ENCODE measurements around the gene FOXC2. TPM values are rescaled to one million over a fixed set of nuclear protein-coding genes. Genes with fewer than 3 reads are reported as not detected.
A peak's percentile ranks its signal among the peaks of the same experiment; 100 is the strongest.

Gene FOXC2
- total RNA-seq, 1 donor from 2014 or later = not detected

DNA sequence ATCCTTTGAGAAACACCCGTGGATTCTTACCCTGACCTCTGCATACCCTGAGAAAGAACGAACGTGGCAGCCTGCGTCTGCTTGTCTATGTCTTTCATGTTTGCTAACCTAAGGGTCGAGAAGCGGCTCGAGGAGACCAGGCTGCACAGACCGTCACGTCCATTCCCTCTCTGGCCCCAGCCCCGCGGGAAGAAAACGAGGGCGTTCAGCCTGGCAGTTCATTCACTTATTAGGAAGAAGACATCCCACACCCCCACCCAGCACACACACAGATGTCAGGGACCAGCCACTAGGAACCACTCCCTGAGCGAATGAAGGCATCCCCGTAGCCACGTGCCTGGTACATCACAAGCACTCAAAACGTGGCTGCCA is 10.9 kb upstream of the FOXC2 start:
- Mint-ChIP-seq H3K4me1 (peaks cover 10% of the 10 kb centered on the region), H3K27ac (peak overlapping the region; percentile 98), H3K4me3 (peak overlapping the region; percentile 95), H3K9me3 (no peaks in the 10 kb centered on the region), H3K27me3 (no peaks in the 10 kb centered on the region), H3K36me3 (ENCODE audit: low read depth) (peaks cover 14% of the 10 kb centered on the region)
- intact Hi-C loops (cut with micrococcal nuclease) = no loop called here
- DNase-seq = no peak

DNA sequence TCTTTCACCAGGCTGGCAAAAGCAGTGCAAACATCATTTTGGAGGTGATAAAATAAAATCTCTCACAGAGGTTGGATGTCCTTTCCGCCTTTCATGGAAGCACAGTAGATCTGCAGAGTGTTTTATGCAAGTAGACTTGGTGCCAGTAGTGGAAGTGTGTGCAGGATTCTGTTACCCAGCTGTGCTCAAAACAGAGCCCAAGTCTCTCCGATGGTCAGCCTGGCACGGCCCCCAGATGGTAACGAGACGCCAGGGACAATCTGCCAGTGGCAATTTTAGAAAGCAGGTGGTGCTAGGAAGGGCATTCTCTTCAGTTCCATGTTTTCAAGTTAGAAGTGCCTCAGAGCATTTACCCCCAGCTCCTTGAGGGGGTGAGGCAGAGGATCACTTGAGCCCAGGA is 10.1 kb upstream of the FOXC2 start:
- H3K27me3 Mint-ChIP-seq = peaks cover 3% of the 10 kb centered on the region
- peak overlapping the region; percentile 13 for H3K4me3 Mint-ChIP-seq
- H3K4me1 Mint-ChIP-seq = peaks cover 10% of the 10 kb centered on the region
- no peak overlapping the region for H3K27ac Mint-ChIP-seq
- H3K9me3 Mint-ChIP-seq = no peaks in the 10 kb centered on the region
- peaks cover 13% of the 10 kb centered on the region for H3K36me3 Mint-ChIP-seq (ENCODE audit: low read depth)
- intact Hi-C loops (cut with micrococcal nuclease) = no loop called here
- DNase-seq = no peak

DNA sequence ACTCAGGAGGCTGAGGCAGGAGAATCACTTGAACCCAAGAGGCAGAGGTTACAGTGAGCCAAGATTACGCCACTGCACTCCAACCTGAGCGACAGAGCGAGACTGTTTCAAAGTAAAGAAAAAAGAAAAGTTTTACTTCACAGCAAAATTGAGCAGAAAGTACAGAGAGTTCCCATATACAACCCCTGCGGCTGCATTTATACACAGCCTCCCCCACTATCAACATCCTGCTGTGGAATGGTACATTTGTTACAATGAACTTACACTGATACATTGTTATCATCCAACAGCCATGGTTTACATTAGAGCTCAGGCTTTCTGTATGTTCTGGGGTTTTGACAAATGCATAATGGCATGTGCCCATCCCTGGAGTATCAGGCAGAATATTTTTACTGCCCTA is 9.0 kb upstream of the FOXC2 start:
- no peak overlapping the region for H3K27ac Mint-ChIP-seq
- H3K9me3 Mint-ChIP-seq = no peaks in the 10 kb centered on the region
- intact Hi-C loops (cut with micrococcal nuclease) = no loop called here
- H3K27me3 Mint-ChIP-seq = peaks cover 3% of the 10 kb centered on the region
- H3K4me1 Mint-ChIP-seq = peaks cover 8% of the 10 kb centered on the region
- H3K4me3 Mint-ChIP-seq = no peak overlapping the region
- DNase-seq = no peak
- peaks cover 10% of the 10 kb centered on the region for H3K36me3 Mint-ChIP-seq (ENCODE audit: low read depth)

- no peak for DNase-seq
- H3K27me3 Mint-ChIP-seq = peaks cover 7% of the 10 kb centered on the region
- H3K9me3 Mint-ChIP-seq = no peaks in the 10 kb centered on the region
- peaks cover 10% of the 10 kb centered on the region for H3K4me1 Mint-ChIP-seq
- peaks cover 6% of the 10 kb centered on the region for H3K36me3 Mint-ChIP-seq (ENCODE audit: low read depth)
- H3K27ac Mint-ChIP-seq = no peak overlapping the region
- no peak overlapping the region for H3K4me3 Mint-ChIP-seq
- intact Hi-C loops (cut with micrococcal nuclease) = no loop called here
Observed at GRCh38 chr16:86558355-86559193, 8.1 kb upstream of the FOXC2 start.

DNA sequence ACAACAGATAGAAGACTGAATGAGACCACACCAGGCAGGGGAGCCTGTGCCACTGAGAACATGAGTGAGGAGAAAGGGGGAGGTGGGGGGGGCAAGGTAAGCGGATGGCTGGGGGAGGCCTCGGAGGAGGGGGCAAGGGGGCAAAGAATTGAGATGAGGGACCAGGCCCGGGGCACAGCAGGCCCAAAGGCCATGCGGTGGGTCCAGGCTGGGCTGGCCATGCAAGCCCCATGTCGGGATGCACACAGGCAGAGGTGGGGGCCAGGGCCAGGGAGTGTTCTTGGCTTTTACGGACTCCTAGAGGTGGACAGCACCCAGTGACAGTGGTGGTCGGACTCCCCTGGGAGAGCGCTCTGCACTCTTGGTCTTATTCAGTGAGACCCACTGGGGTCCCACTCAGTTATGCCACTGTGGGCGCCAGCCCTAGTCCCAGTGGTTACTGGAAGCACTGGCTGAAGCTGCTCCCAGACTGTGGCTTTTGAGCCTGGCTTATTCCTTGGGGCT is 6.8 kb upstream of the FOXC2 start:
- DNase-seq = no peak
- Mint-ChIP-seq H3K27ac (no peak overlapping the region), H3K4me3 (no peak overlapping the region), H3K36me3 (ENCODE audit: low read depth) (peaks cover 3% of the 10 kb centered on the region), H3K9me3 (no peaks in the 10 kb centered on the region), H3K27me3 (peaks cover 19% of the 10 kb centered on the region), H3K4me1 (peaks cover 11% of the 10 kb centered on the region)
- intact Hi-C loops (cut with micrococcal nuclease) = loop anchor here (5.0 to 10.0 kb wide), 3 partner anchors 202 to 1075 kb away; no protein-coding TSS in a partner anchor

- H3K9me3 Mint-ChIP-seq = no peaks in the 10 kb centered on the region
Observed at GRCh38 chr16:86562356-86562755, 4.3 kb upstream of the FOXC2 start.

DNA sequence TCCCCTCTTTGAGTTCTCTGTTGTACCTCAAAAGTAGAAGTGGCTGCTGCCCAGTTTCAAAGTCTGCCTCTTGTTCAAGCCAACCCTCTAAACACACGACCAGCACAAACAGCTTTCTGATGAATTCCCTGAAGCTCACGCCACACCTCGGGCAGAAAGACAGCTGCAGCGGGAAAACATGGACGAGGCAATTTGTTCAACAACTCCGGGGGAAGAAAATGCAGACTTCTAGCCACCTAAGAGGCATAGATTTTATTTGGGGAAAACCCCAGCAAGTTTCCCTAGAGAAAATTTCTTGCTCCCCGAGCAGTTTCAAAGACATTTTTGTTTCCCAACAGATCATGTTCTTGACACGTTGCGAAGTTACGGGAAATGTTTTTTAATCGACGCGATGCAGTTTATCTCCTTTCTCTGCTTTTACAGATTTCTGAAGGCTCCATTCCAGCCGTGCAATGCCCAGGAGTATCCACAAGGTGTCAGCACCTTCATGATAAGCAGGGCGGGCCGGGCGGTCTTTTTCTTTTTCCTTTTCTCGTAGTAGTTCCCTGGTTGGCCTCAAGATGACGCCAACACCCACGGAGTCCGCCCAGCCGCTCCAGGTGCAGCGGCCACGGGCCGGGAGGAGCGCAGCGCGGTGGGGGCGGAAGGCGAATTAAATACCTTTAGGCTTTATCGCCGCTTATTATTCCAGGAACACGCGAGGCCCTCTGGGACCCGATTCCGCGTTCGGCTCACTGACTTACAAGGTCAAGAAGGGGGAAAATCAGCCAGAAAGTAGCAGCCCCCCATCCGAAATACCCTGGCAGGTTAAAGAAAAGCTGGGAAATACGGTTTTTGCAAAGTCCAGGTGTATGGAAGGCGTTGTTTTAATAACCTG is 2.9 kb upstream of the FOXC2 start:
- Mint-ChIP-seq H3K27ac (peak overlapping the region; percentile 27), H3K4me1 (peaks cover 7% of the 10 kb centered on the region), H3K27me3 (peaks cover 42% of the 10 kb centered on the region), H3K4me3 (peak overlapping the region; percentile 30), H3K9me3 (no peaks in the 10 kb centered on the region), H3K36me3 (ENCODE audit: low read depth) (no peaks in the 10 kb centered on the region)
- peak; percentile 96 for DNase-seq
- intact Hi-C loops (cut with micrococcal nuclease) = loop anchor here (1.0 to 10.0 kb wide), 6 partner anchors 55 to 1071 kb away; no protein-coding TSS in a partner anchor

More at GRCh38 chr16:86562356-86562755, 4.3 kb upstream of the FOXC2 start:
- intact Hi-C loops (cut with micrococcal nuclease) = loop anchor here (5.0 to 10.0 kb wide), 3 partner anchors 200 to 1072 kb away; no protein-coding TSS in a partner anchor
- no peak for DNase-seq
- peaks cover 36% of the 10 kb centered on the region for H3K27me3 Mint-ChIP-seq
- H3K36me3 Mint-ChIP-seq (ENCODE audit: low read depth) = no peaks in the 10 kb centered on the region
- no peak overlapping the region for H3K4me3 Mint-ChIP-seq
- no peak overlapping the region for H3K27ac Mint-ChIP-seq
- peaks cover 7% of the 10 kb centered on the region for H3K4me1 Mint-ChIP-seq

DNA sequence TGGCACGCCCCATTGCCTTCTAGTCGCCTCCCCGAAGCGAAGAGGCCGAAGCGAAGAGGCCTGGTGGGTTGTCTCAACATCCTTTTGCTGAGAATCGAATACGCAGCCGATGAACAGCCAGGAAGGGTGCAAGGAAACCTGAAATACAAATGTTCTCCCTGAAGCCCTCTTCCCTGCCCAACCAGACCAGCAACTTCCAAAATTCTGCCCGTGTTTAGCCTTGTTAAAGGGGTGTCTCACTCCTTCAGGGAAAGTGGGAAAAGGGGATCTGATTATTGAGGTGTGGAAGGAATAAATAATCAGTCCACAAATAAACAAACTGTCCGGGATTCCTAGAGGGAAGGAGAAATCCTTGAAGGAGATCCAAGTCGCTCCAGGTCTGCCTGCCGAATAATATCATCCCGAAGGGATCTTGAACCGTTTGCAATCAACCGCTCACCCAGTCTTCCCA is 1.4 kb upstream of the FOXC2 start:
- Mint-ChIP-seq H3K27me3 (peaks cover 56% of the 10 kb centered on the region), H3K9me3 (no peaks in the 10 kb centered on the region), H3K4me1 (peaks cover 7% of the 10 kb centered on the region), H3K4me3 (no peak overlapping the region), H3K36me3 (ENCODE audit: low read depth) (no peaks in the 10 kb centered on the region), H3K27ac (peak overlapping the region; percentile 15)
- no peak for DNase-seq
- intact Hi-C loops (cut with micrococcal nuclease) = loop anchor here (2.0 to 10.0 kb wide), 2 partner anchors 56 to 1070 kb away; no protein-coding TSS in a partner anchor

DNA sequence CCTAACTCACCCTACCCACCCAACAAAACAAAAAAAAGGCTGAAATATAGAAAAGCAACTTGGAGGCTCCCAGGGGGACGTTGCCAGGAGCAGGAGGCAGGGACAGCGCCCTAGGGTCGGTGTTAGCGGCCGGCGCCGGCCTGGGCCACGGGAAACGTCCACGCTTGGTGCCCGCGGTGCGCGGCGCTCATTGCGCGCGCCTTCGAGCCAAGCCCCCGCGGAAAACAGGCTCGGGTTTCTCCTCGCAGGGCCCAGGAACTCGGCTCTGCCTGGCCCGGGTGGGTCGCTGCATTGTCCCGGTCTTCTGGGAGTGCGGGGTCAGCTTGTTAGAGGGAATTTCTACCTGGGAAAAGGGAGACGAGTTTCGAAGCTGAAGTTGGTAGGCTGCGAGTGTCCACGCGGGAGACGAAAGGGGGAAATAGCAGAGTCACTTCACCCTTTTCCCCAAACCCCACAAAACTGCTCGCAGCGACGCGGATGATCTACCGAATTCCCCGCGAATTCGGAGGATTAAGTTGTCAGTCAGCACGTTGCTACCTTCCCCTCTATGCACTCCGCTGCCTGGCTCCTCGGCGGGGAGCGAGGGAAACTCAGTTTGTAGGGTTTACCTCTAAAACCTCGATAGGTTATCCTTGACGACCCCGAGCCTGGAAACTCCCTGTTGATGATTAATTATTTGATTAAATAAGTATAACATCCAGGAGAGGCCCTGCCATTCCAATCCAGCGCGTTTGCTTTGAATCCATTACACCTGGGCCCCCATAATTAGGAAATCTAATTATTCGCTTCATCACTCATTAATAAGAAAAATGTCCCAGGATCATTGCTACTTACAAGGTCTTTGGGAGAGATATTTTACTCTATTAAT is 751 bp upstream of the FOXC2 start:
- Mint-ChIP-seq H3K4me3 (no peak overlapping the region), H3K27ac (peak overlapping the region; percentile 15), H3K27me3 (peaks cover 60% of the 10 kb centered on the region)

GRCh38 chr16:86566966-86567700 is 504 bp downstream of the FOXC2 start:
- Mint-ChIP-seq H3K4me1 (peaks cover 7% of the 10 kb centered on the region), H3K9me3 (no peaks in the 10 kb centered on the region), H3K4me3 (peak overlapping the region; percentile 15), H3K27ac (peak overlapping the region; percentile 62), H3K27me3 (peaks cover 68% of the 10 kb centered on the region), H3K36me3 (ENCODE audit: low read depth) (no peaks in the 10 kb centered on the region)
- intact Hi-C loops (cut with micrococcal nuclease) = loop anchor here (10.0 kb wide), 1 partner anchor 1068 kb away; no protein-coding TSS in a partner anchor
- no peak for DNase-seq

More for the DNA sequence above, 751 bp upstream of the FOXC2 start:
- Mint-ChIP-seq H3K4me1 (peaks cover 7% of the 10 kb centered on the region), H3K36me3 (ENCODE audit: low read depth) (no peaks in the 10 kb centered on the region), H3K9me3 (no peaks in the 10 kb centered on the region)
- DNase-seq = no peak
- intact Hi-C loops (cut with micrococcal nuclease) = loop anchor here (2.0 to 10.0 kb wide), 2 partner anchors 57 to 1069 kb away; no protein-coding TSS in a partner anchor

GRCh38 chr16:86567701-86568581 is 1.3 kb downstream of the FOXC2 start:
- Mint-ChIP-seq H3K36me3 (ENCODE audit: low read depth) (no peaks in the 10 kb centered on the region), H3K27ac (peak overlapping the region; percentile 62), H3K4me3 (peak overlapping the region; percentile 15), H3K9me3 (no peaks in the 10 kb centered on the region), H3K27me3 (peaks cover 67% of the 10 kb centered on the region), H3K4me1 (peaks cover 7% of the 10 kb centered on the region)
- intact Hi-C loops (cut with micrococcal nuclease) = loop anchor here (1.0 to 10.0 kb wide), 2 partner anchors 70 to 1067 kb away; no protein-coding TSS in a partner anchor
- no peak for DNase-seq

Measured in activated CD4-positive, alpha-beta T cell treated with anti-CD3 and anti-CD28 coated beads, Interleukin-2, amount 10 ng/mL, durations not matched to agents 24 days and 14 days (primary cell).